Measurements from ENCODE around the gene IGF2BP2.

IGF2BP2 gene

GRCh38 chr3:185625784-185626183 lies 199.1 kb downstream of the IGF2BP2 start:
- no peak overlapping the region for H3K23ac ChIP-seq (ENCODE audit: low read depth, low read length, poor library complexity)
- H3K27ac ChIP-seq (replicated peaks; ENCODE audit: low read length): no peak overlapping the region
- no peak overlapping the region for H3K9ac ChIP-seq (ENCODE audit: low read depth, low read length, poor library complexity)
- H3K9me3 ChIP-seq (replicated peaks in 1 of 2; ENCODE audit: control insufficient read depth in 2 of 2, insufficient read depth in 1 of 2, low read depth in 1 of 2, low read length in 2 of 2): no peaks in the 10 kb centered on the region
- no peak overlapping the region for H2BK5ac ChIP-seq (ENCODE audit: low read length)
- H3K4me3 ChIP-seq (ENCODE audit: low read length in 2 of 2): no peak overlapping the region
- H3K4me1 ChIP-seq (ENCODE audit: control insufficient read depth in 2 of 2, insufficient read depth in 1 of 2, low read depth in 1 of 2, low read length in 2 of 2): no peaks in the 10 kb centered on the region
- no peak overlapping the region for H2BK12ac ChIP-seq (ENCODE audit: low read length)
- no peak overlapping the region for H2AK5ac ChIP-seq (ENCODE audit: low read depth, low read length)
- no peak for DNase-seq (ENCODE audit: low spot score)
- H3K27me3 ChIP-seq (ENCODE audit: control insufficient read depth in 3 of 3, insufficient read depth in 3 of 3, low read depth in 1 of 3, low read length in 3 of 3): no peaks in the 10 kb centered on the region
- H4K8ac ChIP-seq (ENCODE audit: low read depth, low read length): no peak overlapping the region
- H3K18ac ChIP-seq (ENCODE audit: low read length): no peak overlapping the region
- no peak overlapping the region for H4K91ac ChIP-seq (ENCODE audit: low read depth, low read length, poor library complexity)
- no peak overlapping the region for H3K14ac ChIP-seq (ENCODE audit: low read length)
- peaks cover 4 to 73% of the 10 kb centered on the region in 2 donors for H3K36me3 ChIP-seq (replicated peaks in 1 of 2; ENCODE audit: control insufficient read depth in 2 of 2, insufficient read depth in 2 of 2, low read length in 2 of 2)
- no peak overlapping the region for H2BK120ac ChIP-seq (ENCODE audit: low read depth, low read length)
- no peak overlapping the region for H3K4me2 ChIP-seq (ENCODE audit: insufficient read depth, low read length, poor library complexity, severe bottlenecking)
- no peak overlapping the region for H2AFZ ChIP-seq (ENCODE audit: low read length)
- WGBS, 2 donors (ENCODE audit: extremely low coverage in 2 of 2, insufficient read length in 2 of 2, insufficient replicate concordance in 1 of 2): no CpG with 5 or more reads among the region's 1 CpG
- peaks cover 1% of the 10 kb centered on the region for H3K79me1 ChIP-seq (ENCODE audit: low read depth, low read length)
- no peak overlapping the region for H2BK15ac ChIP-seq (ENCODE audit: low read length)
- H3K4ac ChIP-seq (ENCODE audit: low read length): no peak overlapping the region

- H3K4ac ChIP-seq (ENCODE audit: low read length): no peak overlapping the region
- no peak overlapping the region for H4K8ac ChIP-seq (ENCODE audit: low read depth, low read length)
- H2BK120ac ChIP-seq (ENCODE audit: low read depth, low read length): no peak overlapping the region
- H3K27me3 ChIP-seq (ENCODE audit: control insufficient read depth in 3 of 3, insufficient read depth in 3 of 3, low read depth in 1 of 3, low read length in 3 of 3): no peaks in the 10 kb centered on the region
- no CpG with 5 or more reads among the region's 7 CpGs for WGBS, 2 donors (ENCODE audit: extremely low coverage in 2 of 2, insufficient read length in 2 of 2, insufficient replicate concordance in 1 of 2)
- H2AFZ ChIP-seq (ENCODE audit: low read length): no peak overlapping the region
- no peaks in the 10 kb centered on the region for H3K4me1 ChIP-seq (ENCODE audit: control insufficient read depth in 2 of 2, insufficient read depth in 1 of 2, low read depth in 1 of 2, low read length in 2 of 2)
- no peak for DNase-seq (ENCODE audit: low spot score)
- peaks cover 1% of the 10 kb centered on the region for H3K79me1 ChIP-seq (ENCODE audit: low read depth, low read length)
- peaks cover 0 to 72% of the 10 kb centered on the region in 2 donors for H3K36me3 ChIP-seq (replicated peaks in 1 of 2; ENCODE audit: control insufficient read depth in 2 of 2, insufficient read depth in 2 of 2, low read length in 2 of 2)
- H3K4me3 ChIP-seq (ENCODE audit: low read length in 2 of 2): no peak overlapping the region
- no peak overlapping the region for H3K23ac ChIP-seq (ENCODE audit: low read depth, low read length, poor library complexity)
- no peak overlapping the region for H2BK12ac ChIP-seq (ENCODE audit: low read length)
- no peak overlapping the region for H2BK15ac ChIP-seq (ENCODE audit: low read length)
- no peak overlapping the region for H3K14ac ChIP-seq (ENCODE audit: low read length)
- no peak overlapping the region for H3K9ac ChIP-seq (ENCODE audit: low read depth, low read length, poor library complexity)
- no peaks in the 10 kb centered on the region for H3K9me3 ChIP-seq (replicated peaks in 1 of 2; ENCODE audit: control insufficient read depth in 2 of 2, insufficient read depth in 1 of 2, low read depth in 1 of 2, low read length in 2 of 2)
- no peak overlapping the region for H3K18ac ChIP-seq (ENCODE audit: low read length)
- no peak overlapping the region for H2AK5ac ChIP-seq (ENCODE audit: low read depth, low read length)
- H3K4me2 ChIP-seq (ENCODE audit: insufficient read depth, low read length, poor library complexity, severe bottlenecking): no peak overlapping the region
- H2BK5ac ChIP-seq (ENCODE audit: low read length): no peak overlapping the region
- no peak overlapping the region for H4K91ac ChIP-seq (ENCODE audit: low read depth, low read length, poor library complexity)
- no peak overlapping the region for H3K27ac ChIP-seq (replicated peaks; ENCODE audit: low read length)
Measured at GRCh38 chr3:185623939-185624665, 200.7 kb downstream of the IGF2BP2 start.

- no CpG with 5 or more reads among the region's 6 CpGs for WGBS, 2 donors (ENCODE audit: extremely low coverage in 2 of 2, insufficient read length in 2 of 2, insufficient replicate concordance in 1 of 2)
- Histone ChIP-seq H2BK12ac (ENCODE audit: low read length) (no peak overlapping the region), H3K23ac (ENCODE audit: low read depth, low read length, poor library complexity) (no peak overlapping the region), H3K9ac (ENCODE audit: low read depth, low read length, poor library complexity) (no peak overlapping the region), H2AK5ac (ENCODE audit: low read depth, low read length) (no peak overlapping the region), H3K14ac (ENCODE audit: low read length) (no peak overlapping the region), H2BK15ac (ENCODE audit: low read length) (no peak overlapping the region), H2BK120ac (ENCODE audit: low read depth, low read length) (no peak overlapping the region), H2BK5ac (ENCODE audit: low read length) (no peak overlapping the region), H3K4me1 (ENCODE audit: control insufficient read depth in 2 of 2, insufficient read depth in 1 of 2, low read depth in 1 of 2, low read length in 2 of 2) (no peaks in the 10 kb centered on the region), H3K27me3 (ENCODE audit: control insufficient read depth in 3 of 3, insufficient read depth in 3 of 3, low read depth in 1 of 3, low read length in 3 of 3) (no peaks in the 10 kb centered on the region), H3K9me3 (replicated peaks in 1 of 2; ENCODE audit: control insufficient read depth in 2 of 2, insufficient read depth in 1 of 2, low read depth in 1 of 2, low read length in 2 of 2) (no peaks in the 10 kb centered on the region), H4K91ac (ENCODE audit: low read depth, low read length, poor library complexity) (no peak overlapping the region), H3K18ac (ENCODE audit: low read length) (no peak overlapping the region), H3K27ac (replicated peaks; ENCODE audit: low read length) (no peak overlapping the region), H2AFZ (ENCODE audit: low read length) (no peak overlapping the region), H3K4me3 (ENCODE audit: low read length in 2 of 2) (no peak overlapping the region), H3K79me1 (ENCODE audit: low read depth, low read length) (no peaks in the 10 kb centered on the region), H3K4ac (ENCODE audit: low read length) (no peak overlapping the region), H3K4me2 (ENCODE audit: insufficient read depth, low read length, poor library complexity, severe bottlenecking) (no peak overlapping the region), H3K36me3 (replicated peaks in 1 of 2; ENCODE audit: control insufficient read depth in 2 of 2, insufficient read depth in 2 of 2, low read length in 2 of 2) (peaks cover 4 to 74% of the 10 kb centered on the region in 2 donors), H4K8ac (ENCODE audit: low read depth, low read length) (no peak overlapping the region)
- DNase-seq (ENCODE audit: low spot score): no peak
Measured at GRCh38 chr3:185613016-185613415, 211.8 kb downstream of the IGF2BP2 start.

GRCh38 chr3:185606196-185606595 lies 218.6 kb downstream of the IGF2BP2 start:
- no peak overlapping the region for H2AFZ ChIP-seq (ENCODE audit: low read length)
- DNase-seq (ENCODE audit: low spot score): no peak
- H2BK5ac ChIP-seq (ENCODE audit: low read length): no peak overlapping the region
- H3K9me3 ChIP-seq (replicated peaks in 1 of 2; ENCODE audit: control insufficient read depth in 2 of 2, insufficient read depth in 1 of 2, low read depth in 1 of 2, low read length in 2 of 2): no peaks in the 10 kb centered on the region
- H3K4me3 ChIP-seq (ENCODE audit: low read length in 2 of 2): no peak overlapping the region
- H4K8ac ChIP-seq (ENCODE audit: low read depth, low read length): no peak overlapping the region
- H3K4ac ChIP-seq (ENCODE audit: low read length): no peak overlapping the region
- no peak overlapping the region for H3K9ac ChIP-seq (ENCODE audit: low read depth, low read length, poor library complexity)
- no peak overlapping the region for H2BK15ac ChIP-seq (ENCODE audit: low read length)
- peaks cover 8 to 78% of the 10 kb centered on the region in 2 donors for H3K36me3 ChIP-seq (replicated peaks in 1 of 2; ENCODE audit: control insufficient read depth in 2 of 2, insufficient read depth in 2 of 2, low read length in 2 of 2)
- no peak overlapping the region for H2AK5ac ChIP-seq (ENCODE audit: low read depth, low read length)
- no peaks in the 10 kb centered on the region for H3K79me1 ChIP-seq (ENCODE audit: low read depth, low read length)
- no peak overlapping the region for H3K23ac ChIP-seq (ENCODE audit: low read depth, low read length, poor library complexity)
- H3K4me1 ChIP-seq (ENCODE audit: control insufficient read depth in 2 of 2, insufficient read depth in 1 of 2, low read depth in 1 of 2, low read length in 2 of 2): no peaks in the 10 kb centered on the region
- no peak overlapping the region for H3K14ac ChIP-seq (ENCODE audit: low read length)
- WGBS, 2 donors (ENCODE audit: extremely low coverage in 2 of 2, insufficient read length in 2 of 2, insufficient replicate concordance in 1 of 2): no CpG with 5 or more reads among the region's 4 CpGs
- H3K18ac ChIP-seq (ENCODE audit: low read length): no peak overlapping the region
- H4K91ac ChIP-seq (ENCODE audit: low read depth, low read length, poor library complexity): no peak overlapping the region
- H2BK120ac ChIP-seq (ENCODE audit: low read depth, low read length): no peak overlapping the region
- no peak overlapping the region for H3K4me2 ChIP-seq (ENCODE audit: insufficient read depth, low read length, poor library complexity, severe bottlenecking)
- H3K27me3 ChIP-seq (ENCODE audit: control insufficient read depth in 3 of 3, insufficient read depth in 3 of 3, low read depth in 1 of 3, low read length in 3 of 3): no peaks in the 10 kb centered on the region
- H2BK12ac ChIP-seq (ENCODE audit: low read length): no peak overlapping the region
- no peak overlapping the region for H3K27ac ChIP-seq (replicated peaks; ENCODE audit: low read length)

All from neuronal stem cell (in vitro differentiated cells).